MCF 10A (cell line): ENCODE results near the gene MATK. TPM values are rescaled to one million over a fixed set of nuclear protein-coding genes. Genes with fewer than 3 reads are reported as not detected.

Experiments
- BruUV-seq: library from RNA; stranded (reverse); fragments of 400-500 nt; replicated peaks from 2 replicates; lab custom pipeline; 2021; lab: Mats Ljungman, UMichigan
- CTCF ChIA-PET: fragments of 300-600 bp; sonication (Branson Sonifier 250); formaldehyde crosslinking; extraction: SDS; loops from one replicate; lab custom pipeline; 2021; ENCODE audit warnings: antibody characterized with exemption, inconsistent platforms; lab: Yijun Ruan, JAX
- POLR2A ChIA-PET: fragments of 300-600, 350-650 bp; sonication (Branson Sonifier 250); formaldehyde crosslinking; extraction: SDS; loops from one replicate; lab custom pipeline; 2020; ENCODE audit warnings: antibody characterized with exemption, inconsistent platforms; lab: Yijun Ruan, JAX
- DNase-seq: peaks from one replicate; pipeline ENCODE4 v3.0.0-alpha.2; 2018; ENCODE audit not compliant: unreplicated experiment
- H3K27ac Mint-ChIP-seq: one replicate; pipeline ENCODE4 v1.8.0; 2022; ENCODE audit warnings: mild to moderate bottlenecking, low read depth, mixed read lengths; ENCODE audit not compliant: unreplicated experiment
- H3K27me3 Mint-ChIP-seq: one replicate; pipeline ENCODE4 v1.8.0; 2022; ENCODE audit warnings: mixed read lengths; ENCODE audit not compliant: insufficient read depth, unreplicated experiment
- H3K36me3 Mint-ChIP-seq: one replicate; pipeline ENCODE4 v1.8.0; 2022; ENCODE audit warnings: mild to moderate bottlenecking, moderate library complexity, mixed read lengths; ENCODE audit not compliant: insufficient read depth, unreplicated experiment
- H3K4me1 Mint-ChIP-seq: one replicate; pipeline ENCODE4 v1.8.0; 2022; ENCODE audit warnings: mixed read lengths; ENCODE audit not compliant: insufficient read depth, unreplicated experiment
- H3K4me3 Mint-ChIP-seq: one replicate; pipeline ENCODE4 v1.8.0; 2022; ENCODE audit warnings: mild to moderate bottlenecking, moderate library complexity, mixed read lengths; ENCODE audit not compliant: unreplicated experiment
- H3K9me3 Mint-ChIP-seq: one replicate; pipeline ENCODE4 v1.8.0; 2022; ENCODE audit warnings: mixed read lengths; ENCODE audit not compliant: unreplicated experiment
- intact Hi-C: fragments of 100-400 bp; cut with micrococcal nuclease; formaldehyde crosslinking; loops from 2 replicates; pipeline ENCODE4 v1.14.1; 2022
- total RNA-seq: library from RNA; stranded (reverse); gene quantifications from 2 replicates; pipeline ENCODE4 v1.2.3, GENCODE V29; 2022
- TF ChIP-seq, protein P1 (sequence below): fragments of 200-600 bp; IDR thresholded peaks from one replicate; pipeline ENCODE4 v1.8.0; 2022; ENCODE audit warnings: antibody characterized with exemption, mild to moderate bottlenecking; ENCODE audit not compliant: unreplicated experiment

Gene MATK
- total RNA-seq, 1 experiment from 2014 or later, result not detected

DNA sequence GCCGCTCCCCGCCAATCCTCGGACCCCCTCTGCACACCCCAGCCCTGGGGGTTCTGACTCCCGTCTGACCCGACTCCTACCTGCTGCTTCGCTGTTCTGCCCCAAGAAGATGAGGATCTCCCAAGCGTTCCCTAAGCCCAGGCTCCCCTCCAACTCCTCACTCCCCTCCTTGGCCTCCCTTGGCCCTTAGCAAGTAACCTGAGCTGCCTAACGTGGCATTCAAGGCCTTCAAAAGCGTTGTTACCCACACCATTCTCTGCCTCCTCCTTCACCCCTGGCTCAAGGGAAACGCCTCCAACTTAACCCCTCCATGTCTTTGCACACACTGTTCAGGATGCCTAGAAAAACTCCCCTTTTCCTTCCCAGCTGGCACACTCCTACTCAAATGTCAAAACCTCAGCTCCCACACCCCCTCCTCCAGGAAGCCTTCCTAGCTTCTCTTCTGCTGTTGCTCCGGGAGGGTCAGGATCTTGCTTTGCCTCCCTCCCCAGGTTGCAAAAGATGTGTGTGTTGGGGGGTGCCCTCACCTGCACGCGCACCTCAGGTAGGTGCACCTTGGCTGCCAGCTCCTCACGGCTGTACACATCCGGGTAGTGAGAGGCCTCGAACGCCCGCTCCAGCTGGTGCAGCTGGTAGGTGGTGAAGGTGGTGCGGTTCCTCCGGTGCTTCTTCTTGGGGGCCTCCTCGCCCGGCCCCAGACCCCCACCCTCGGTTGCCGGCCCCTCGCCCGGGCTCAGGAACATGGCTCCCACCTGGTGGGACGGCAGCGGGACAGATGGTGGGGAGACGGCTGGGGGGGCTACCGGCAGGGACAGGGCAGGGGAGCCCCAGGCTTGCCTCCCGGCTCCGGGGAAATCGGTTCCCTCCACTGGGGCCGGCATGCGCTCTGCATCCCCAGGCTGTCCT, 14.9 kb downstream of the MATK start:
- TF ChIP-seq, protein P1, sequence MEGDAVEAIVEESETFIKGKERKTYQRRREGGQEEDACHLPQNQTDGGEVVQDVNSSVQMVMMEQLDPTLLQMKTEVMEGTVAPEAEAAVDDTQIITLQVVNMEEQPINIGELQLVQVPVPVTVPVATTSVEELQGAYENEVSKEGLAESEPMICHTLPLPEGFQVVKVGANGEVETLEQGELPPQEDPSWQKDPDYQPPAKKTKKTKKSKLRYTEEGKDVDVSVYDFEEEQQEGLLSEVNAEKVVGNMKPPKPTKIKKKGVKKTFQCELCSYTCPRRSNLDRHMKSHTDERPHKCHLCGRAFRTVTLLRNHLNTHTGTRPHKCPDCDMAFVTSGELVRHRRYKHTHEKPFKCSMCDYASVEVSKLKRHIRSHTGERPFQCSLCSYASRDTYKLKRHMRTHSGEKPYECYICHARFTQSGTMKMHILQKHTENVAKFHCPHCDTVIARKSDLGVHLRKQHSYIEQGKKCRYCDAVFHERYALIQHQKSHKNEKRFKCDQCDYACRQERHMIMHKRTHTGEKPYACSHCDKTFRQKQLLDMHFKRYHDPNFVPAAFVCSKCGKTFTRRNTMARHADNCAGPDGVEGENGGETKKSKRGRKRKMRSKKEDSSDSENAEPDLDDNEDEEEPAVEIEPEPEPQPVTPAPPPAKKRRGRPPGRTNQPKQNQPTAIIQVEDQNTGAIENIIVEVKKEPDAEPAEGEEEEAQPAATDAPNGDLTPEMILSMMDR, result no peak
- Mint-ChIP-seq H3K36me3 (peaks cover 2% of the 10 kb centered on the region), H3K27me3 (no peaks in the 10 kb centered on the region), H3K4me3 (no peak overlapping the region), H3K4me1 (no peaks in the 10 kb centered on the region), H3K9me3 (peaks cover 2% of the 10 kb centered on the region), H3K27ac (no peak overlapping the region)
- CTCF ChIA-PET, result interaction anchor here (0.6 kb wide), 1 partner anchor 104 kb away, joined by 4 read pairs; no protein-coding TSS in a partner anchor
- DNase-seq, result no peak
- BruUV-seq, result no TSS peak
- POLR2A ChIA-PET, result interaction anchor here (1.4 kb wide), 1 partner anchor 9 kb away, joined by 6 read pairs; the partner anchor contains the start of genes APBA3 and MRPL54
- intact Hi-C loops, result no loop called here

DNA sequence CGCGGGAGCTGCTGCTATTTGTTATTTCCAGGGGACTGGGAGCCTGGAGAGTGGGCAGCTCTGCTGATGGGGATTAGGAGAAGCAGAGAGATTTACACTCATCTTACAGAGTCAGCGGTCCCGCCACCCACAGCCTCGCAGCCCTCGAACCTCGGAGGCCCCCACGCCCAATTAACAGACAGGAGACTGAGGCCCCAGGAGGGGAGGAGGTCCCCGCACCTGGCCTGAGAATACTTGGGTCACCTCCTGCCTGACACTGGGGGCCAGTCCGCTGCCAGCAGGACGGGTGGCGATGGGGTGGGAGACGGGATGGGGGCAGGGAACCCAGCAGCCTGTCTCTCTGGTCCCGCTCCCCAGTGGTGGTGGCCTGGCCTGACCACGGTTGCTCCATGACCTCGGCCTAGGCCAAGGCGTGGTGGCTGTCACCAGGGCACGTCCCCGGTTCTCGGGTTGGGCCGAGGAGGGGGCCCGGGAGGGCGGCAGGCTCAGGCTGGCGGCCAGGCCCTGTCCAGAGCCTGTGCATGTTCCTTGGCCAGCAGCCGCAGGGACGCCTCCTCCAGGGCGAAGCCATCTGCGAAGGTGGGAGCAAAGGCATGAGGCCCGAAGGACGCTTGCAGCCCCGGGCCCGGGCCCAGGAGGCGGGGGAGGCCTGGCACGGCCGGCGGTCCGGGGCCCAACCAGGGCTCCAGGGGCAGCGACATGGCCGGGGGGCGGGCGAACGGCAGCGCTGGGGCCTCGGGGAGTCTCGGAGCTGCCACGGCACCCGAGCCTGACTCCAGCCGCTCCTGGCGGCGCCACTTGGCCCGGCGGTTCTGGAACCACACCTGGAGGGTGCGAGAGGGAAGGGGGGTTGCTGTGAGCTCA, 15.8 kb downstream of the MATK start:
- no peaks in the 10 kb centered on the region for H3K27me3 Mint-ChIP-seq
- no TSS peak for BruUV-seq
- intact Hi-C loops, result no loop called here
- no peaks in the 10 kb centered on the region for H3K4me1 Mint-ChIP-seq
- no peak overlapping the region for H3K4me3 Mint-ChIP-seq
- H3K36me3 Mint-ChIP-seq, result peaks cover 11% of the 10 kb centered on the region
- H3K9me3 Mint-ChIP-seq, result no peaks in the 10 kb centered on the region
- POLR2A ChIA-PET, result interaction anchor here (1.4 kb wide), 1 partner anchor 8 kb away, joined by 6 read pairs; the partner anchor contains the start of genes APBA3 and MRPL54
- TF ChIP-seq, protein P1, result no peak
- no peak for DNase-seq
- no peak overlapping the region for H3K27ac Mint-ChIP-seq
- CTCF ChIA-PET, result interaction anchor here (0.6 to 0.7 kb wide), 2 partner anchors 93 to 103 kb away, joined by 3 to 4 read pairs; no protein-coding TSS in a partner anchor

DNA sequence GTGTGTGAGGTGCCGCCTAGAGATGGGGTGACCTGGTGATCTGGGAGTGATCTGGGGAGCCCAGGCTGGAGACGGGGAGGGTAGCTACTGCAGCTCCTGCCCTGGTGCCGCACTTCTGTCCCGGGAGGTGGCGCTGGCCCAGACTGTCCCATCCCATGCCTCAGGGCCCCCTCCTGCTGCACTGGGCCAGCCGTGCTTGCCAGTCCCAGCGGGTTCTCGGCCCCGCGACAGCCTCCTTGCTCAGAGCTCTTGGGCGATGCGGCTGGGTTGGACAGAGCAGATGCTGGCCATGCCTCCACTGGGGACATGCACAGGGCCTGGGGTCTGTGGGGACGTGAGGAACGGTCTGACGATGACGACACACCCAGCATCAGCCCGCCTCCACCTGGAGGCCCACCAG, 16.7 kb downstream of the MATK start:
- TF ChIP-seq, protein P1, result no peak
- intact Hi-C loops, result loop anchor here (10.0 kb wide), 1 partner anchor 55 kb away; no protein-coding TSS in a partner anchor
- ChIA-PET CTCF (interaction anchor here (0.7 kb wide), 1 partner anchor 93 kb away, joined by 3 read pairs; no protein-coding TSS in a partner anchor), POLR2A (no interaction called here)
- Mint-ChIP-seq H3K9me3 (no peaks in the 10 kb centered on the region), H3K27me3 (no peaks in the 10 kb centered on the region), H3K27ac (no peak overlapping the region), H3K4me3 (no peak overlapping the region), H3K4me1 (no peaks in the 10 kb centered on the region), H3K36me3 (peaks cover 14% of the 10 kb centered on the region)
- DNase-seq, result no peak
- BruUV-seq, result no TSS peak
